ENCODE data around the gene FOXL1. TPM values are rescaled to one million over a fixed set of nuclear protein-coding genes. Genes with fewer than 3 reads are reported as not detected.

The FOXL1 gene
- total and polyA plus RNA-seq, 2 of the 13 experiments (the other 11 are each of a cell fraction or from before 2014, with no cell fraction given) = not detected

DNA sequence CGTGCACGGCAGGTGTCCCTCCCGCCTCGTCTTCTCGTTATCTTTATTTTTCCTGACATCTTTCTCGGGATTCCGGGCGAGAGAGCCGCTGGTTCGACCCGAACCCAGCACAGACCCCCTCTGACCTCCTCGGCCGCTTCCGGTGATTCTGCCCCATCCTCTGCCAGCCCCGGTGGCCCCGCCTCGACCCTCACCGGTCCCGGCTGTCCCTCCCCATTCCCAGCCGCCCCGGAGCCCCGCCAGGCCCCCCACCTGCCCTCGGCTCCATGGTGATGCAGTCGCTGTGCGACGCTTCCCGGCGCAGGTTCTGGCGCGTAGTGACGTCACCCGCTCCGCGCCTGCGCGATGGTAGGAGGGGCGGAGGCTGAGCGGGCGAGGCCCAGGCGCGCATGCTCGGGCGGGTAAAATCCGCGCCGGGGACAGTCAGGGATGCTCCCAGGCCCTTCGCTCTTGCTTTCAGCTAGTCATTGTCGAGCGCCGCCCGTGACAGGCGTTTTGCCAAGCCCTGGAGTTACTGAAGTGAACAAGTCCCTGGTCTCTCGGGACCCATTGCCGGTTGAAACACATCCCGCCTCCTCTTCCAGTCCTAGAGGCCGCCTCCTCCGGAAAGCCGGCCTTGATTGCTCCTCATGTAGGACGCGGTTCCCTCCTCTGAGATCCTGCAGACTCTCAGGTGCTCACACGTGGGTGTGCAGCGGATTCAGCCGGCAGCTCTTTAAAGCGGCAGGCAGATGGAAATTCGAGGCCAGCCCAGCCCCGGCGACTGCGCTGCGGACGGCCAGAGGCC is 23.2 kb upstream of the FOXL1 start, which contains the start of gene MTHFSD (continued):
- peak; percentile 91 for TF ChIP-seq MAZ (IDR thresholded peaks at IDR 0.05; ENCODE audit: borderline replicate concordance, low read depth, low read length)
- TF ChIP-seq MAZ (CRISPR knock-in tag; IDR thresholded peaks at IDR 0.05; ENCODE audit: low read depth) = peak; percentile 94
- TF ChIP-seq SNAPC2 (CRISPR knock-in tag; IDR thresholded peaks at IDR 0.05) = no peak; the same call in 1 of the 2 replicates
- TF ChIP-seq NCOA1 (CRISPR knock-in tag; IDR thresholded peaks at IDR 0.05) = peak; percentile 84
- TF ChIP-seq ZBTB3 (CRISPR knock-in tag; IDR thresholded peaks at IDR 0.05; ENCODE audit: borderline replicate concordance, low read depth) = no peak
- TF ChIP-seq RELA (CRISPR knock-in tag; IDR thresholded peaks at IDR 0.05) = no peak; the same call in 1 of the 2 replicates
- TF ChIP-seq ZNF326 (CRISPR knock-in tag; IDR thresholded peaks at IDR 0.05; ENCODE audit: borderline replicate concordance) = no peak
- TF ChIP-seq HNRNPL (IDR thresholded peaks at IDR 0.05; ENCODE audit: low read depth, low read length) = no peak
- no peak for TF ChIP-seq MAF1 (CRISPR knock-in tag; IDR thresholded peaks at IDR 0.05; ENCODE audit: borderline replicate concordance)
- 0 out of 2 replicates have a peak, but pooled peaks have one; percentile 65 for TF ChIP-seq ZSCAN29 (CRISPR knock-in tag; conservative IDR thresholded peaks at IDR 0.05)
- no peak for TF ChIP-seq PLRG1 (conservative IDR thresholded peaks at IDR 0.05)
- TF ChIP-seq ZFP82 (CRISPR knock-in tag; IDR thresholded peaks at IDR 0.05; ENCODE audit: borderline replicate concordance) = peak; percentile 78; the same call in 1 of the 2 replicates
- TF ChIP-seq JUN (CRISPR knock-in tag; IDR thresholded peaks at IDR 0.05) = peak; percentile 79
- TF ChIP-seq TMF1 (CRISPR knock-in tag; IDR thresholded peaks at IDR 0.05; ENCODE audit: low read depth) = peak; percentile 38; the same call in 1 of the 2 replicates
- TF ChIP-seq XBP1 (CRISPR knock-in tag; IDR thresholded peaks at IDR 0.05) = 0 out of 2 replicates have a peak, but pooled peaks have one; percentile 35
- peak; percentile 23; the same call in 1 of the 2 replicates for TF ChIP-seq ZNF331 (CRISPR knock-in tag; IDR thresholded peaks at IDR 0.05)
- TF ChIP-seq MYNN (CRISPR knock-in tag; IDR thresholded peaks at IDR 0.05; ENCODE audit: low read depth) = no peak
- TF ChIP-seq ZNF468 (CRISPR knock-in tag; IDR thresholded peaks at IDR 0.05) = no peak
- TF ChIP-seq AGO1 (IDR thresholded peaks at IDR 0.05; ENCODE audit: low read depth, low read length, poor library complexity, severe bottlenecking) = no peak
- no peak for TF ChIP-seq WIZ (CRISPR knock-in tag; IDR thresholded peaks at IDR 0.05)
- peak; percentile 84 for TF ChIP-seq KDM5B (CRISPR knock-in tag; IDR thresholded peaks at IDR 0.05; ENCODE audit: borderline replicate concordance)
- TF ChIP-seq GABPA (IDR thresholded peaks at IDR 0.05; ENCODE audit: low read depth, low read length) = no peak
- peak; percentile 8; the same call in 1 of the 2 replicates for TF ChIP-seq GABPA (CRISPR knock-in tag; IDR thresholded peaks at IDR 0.05; ENCODE audit: low read depth)
- TF ChIP-seq, protein P1, sequence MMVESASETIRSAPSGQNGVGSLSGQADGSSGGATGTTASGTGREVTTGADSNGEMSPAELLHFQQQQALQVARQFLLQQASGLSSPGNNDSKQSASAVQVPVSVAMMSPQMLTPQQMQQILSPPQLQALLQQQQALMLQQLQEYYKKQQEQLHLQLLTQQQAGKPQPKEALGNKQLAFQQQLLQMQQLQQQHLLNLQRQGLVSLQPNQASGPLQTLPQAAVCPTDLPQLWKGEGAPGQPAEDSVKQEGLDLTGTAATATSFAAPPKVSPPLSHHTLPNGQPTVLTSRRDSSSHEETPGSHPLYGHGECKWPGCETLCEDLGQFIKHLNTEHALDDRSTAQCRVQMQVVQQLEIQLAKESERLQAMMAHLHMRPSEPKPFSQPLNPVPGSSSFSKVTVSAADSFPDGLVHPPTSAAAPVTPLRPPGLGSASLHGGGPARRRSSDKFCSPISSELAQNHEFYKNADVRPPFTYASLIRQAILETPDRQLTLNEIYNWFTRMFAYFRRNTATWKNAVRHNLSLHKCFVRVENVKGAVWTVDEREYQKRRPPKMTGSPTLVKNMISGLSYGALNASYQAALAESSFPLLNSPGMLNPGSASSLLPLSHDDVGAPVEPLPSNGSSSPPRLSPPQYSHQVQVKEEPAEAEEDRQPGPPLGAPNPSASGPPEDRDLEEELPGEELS (CRISPR knock-in tag; IDR thresholded peaks at IDR 0.05) = no peak
- TF ChIP-seq ZBTB10 (CRISPR knock-in tag; IDR thresholded peaks at IDR 0.05; ENCODE audit: borderline replicate concordance) = no peak
- peak; percentile 98; the same call in 1 of the 2 replicates for TF ChIP-seq ZNF235 (CRISPR knock-in tag; IDR thresholded peaks at IDR 0.05; ENCODE audit: borderline replicate concordance)
- 0 out of 2 replicates have a peak, but pooled peaks have one; percentile 85 for TF ChIP-seq ZNF136 (CRISPR knock-in tag; IDR thresholded peaks at IDR 0.05; ENCODE audit: low read depth)
